Ectodermal cell (in vitro differentiated cells): Measurements from ENCODE around the gene ZKSCAN5. TPM values are rescaled to one million over a fixed set of nuclear protein-coding genes. Genes with fewer than 3 reads are reported as not detected.

Experiments
- H3K27ac ChIP-seq: 2 replicates; pipeline ENCODE4 v1.7.0; 2013; ENCODE audit warnings: mild to moderate bottlenecking, low read depth, low read length; ENCODE audit not compliant: insufficient read depth, poor library complexity, severe bottlenecking
- H3K27me3 ChIP-seq: 2 replicates; pipeline ENCODE4 v1.7.0; 2013; ENCODE audit warnings: mild to moderate bottlenecking, low read length; ENCODE audit not compliant: insufficient read depth, control insufficient read depth, poor library complexity, severe bottlenecking
- H3K36me3 ChIP-seq: one replicate; pipeline ENCODE4 v1.7.0; 2013; ENCODE audit warnings: low read length; ENCODE audit not compliant: control insufficient read depth, insufficient read depth
- H3K4me1 ChIP-seq: one replicate; pipeline ENCODE4 v1.7.0; 2013; ENCODE audit warnings: low read length; ENCODE audit not compliant: control insufficient read depth, insufficient read depth
- H3K4me3 ChIP-seq: 2 replicates; pipeline ENCODE4 v1.7.0; 2013; ENCODE audit warnings: low read depth, low read length, control low read depth; ENCODE audit not compliant: insufficient read depth
- H3K9me3 ChIP-seq: 2 replicates; pipeline ENCODE4 v1.7.0; 2013; ENCODE audit warnings: mild to moderate bottlenecking, low read length, moderate library complexity; ENCODE audit not compliant: control insufficient read depth
- WGBS, 2 experiments: methylation state at CpG; one replicate each; pipeline ENCODE4 v1.1.7; 2013; ENCODE audit warnings: missing lambda C conversion rate in 2 of 2; 5-methylcytosine and 5-hydroxymethylcytosine counted together
- polyA plus RNA-seq, 4 experiments: library from polyadenylated mRNA; stranded (reverse); fragments of 50-300 nt; gene quantifications; one replicate each; pipeline ENCODE4 v1.2.3, GENCODE V29; 2013

The ZKSCAN5 gene
- 18.8 TPM for polyA plus RNA-seq (2013, experiment 1 of 4)
- polyA plus RNA-seq (2013, experiment 2 of 4) = 21.0 TPM
- polyA plus RNA-seq (2013, experiment 3 of 4) = 16.4 TPM
- polyA plus RNA-seq (2013, experiment 4 of 4) = 18.2 TPM

GRCh38 chr7:99504603-99505323 lies at the start of gene ZKSCAN5:
ZKSCAN5 (plus strand) TSS chr7:99504662; CDS start chr7:99506045, 1,383 bp downstream.
- Histone ChIP-seq H3K27me3 (no peaks in the 10 kb centered on the region), H3K4me3 (peak within 1 kb of the TSS; percentile 58), H3K9me3 (no peaks in the 10 kb centered on the region), H3K4me1 (peaks cover 3% of the 10 kb centered on the region), H3K27ac (peak within 1 kb of the TSS; percentile 45), H3K36me3 (no peaks in the 10 kb centered on the region)
- WGBS, 2 experiments = 0% methylated on average over 53 of the region's 53 CpGs

- no peaks in the 10 kb centered on the region for H3K4me1 ChIP-seq
- H3K36me3 ChIP-seq = peaks cover 71% of the 10 kb centered on the region
- H3K4me3 ChIP-seq = no peak overlapping the region
- no peaks in the 10 kb centered on the region for H3K27me3 ChIP-seq
- H3K27ac ChIP-seq = no peak overlapping the region
- H3K9me3 ChIP-seq = no peaks in the 10 kb centered on the region
- 92% methylated on average over 9 of the region's 9 CpGs for WGBS, 2 experiments
Observed at GRCh38 chr7:99455874-99456273, 48.6 kb upstream of the ZKSCAN5 start.

GRCh38 chr7:99456288-99456687 lies 48.2 kb upstream of the ZKSCAN5 start:
- no peak overlapping the region for H3K27ac ChIP-seq

GRCh38 chr7:99457050-99457649 lies 47.3 kb upstream of the ZKSCAN5 start:
- no peaks in the 10 kb centered on the region for H3K27me3 ChIP-seq
- WGBS, 2 experiments = 95 to 98% methylated on average over 6 of the region's 6 CpGs
- H3K36me3 ChIP-seq = peaks cover 63% of the 10 kb centered on the region
- no peak overlapping the region for H3K27ac ChIP-seq
- no peaks in the 10 kb centered on the region for H3K4me1 ChIP-seq
- H3K9me3 ChIP-seq = no peaks in the 10 kb centered on the region
- no peak overlapping the region for H3K4me3 ChIP-seq

More at GRCh38 chr7:99456288-99456687, 48.2 kb upstream of the ZKSCAN5 start:
- Histone ChIP-seq H3K4me3 (no peak overlapping the region), H3K9me3 (no peaks in the 10 kb centered on the region), H3K4me1 (no peaks in the 10 kb centered on the region), H3K36me3 (peaks cover 68% of the 10 kb centered on the region), H3K27me3 (no peaks in the 10 kb centered on the region)
- 93 to 94% methylated on average over 12 to 13 of the region's 13 CpGs for WGBS, 2 experiments

- Histone ChIP-seq H3K36me3 (peaks cover 57% of the 10 kb centered on the region), H3K4me1 (no peaks in the 10 kb centered on the region), H3K4me3 (no peak overlapping the region), H3K9me3 (no peaks in the 10 kb centered on the region), H3K27ac (no peak overlapping the region), H3K27me3 (no peaks in the 10 kb centered on the region)
- WGBS, 2 experiments = 94 to 95% methylated on average over 26 of the region's 26 CpGs
Observed at GRCh38 chr7:99457650-99458493, 46.6 kb upstream of the ZKSCAN5 start.

DNA sequence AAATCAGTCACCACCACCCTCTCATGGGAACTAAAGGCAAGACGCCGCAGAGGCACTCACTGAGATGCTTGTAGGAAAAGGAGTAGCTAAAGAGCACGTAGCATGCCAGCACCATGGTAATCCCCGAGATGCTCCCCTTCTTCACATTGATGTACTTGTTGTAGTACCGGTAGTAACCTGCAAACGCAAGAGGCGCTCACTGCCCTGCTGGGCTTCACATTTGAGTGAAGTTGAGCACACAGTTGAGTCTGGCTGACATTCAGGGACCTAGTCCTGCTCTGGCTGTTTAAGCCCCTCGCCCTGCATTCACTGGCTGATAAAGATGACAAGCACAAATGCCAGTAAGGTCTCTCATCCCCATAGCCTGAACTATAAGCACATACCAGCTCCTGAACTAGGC lies 45.4 kb upstream of the ZKSCAN5 start:
- Histone ChIP-seq H3K27me3 (no peaks in the 10 kb centered on the region), H3K27ac (no peak overlapping the region), H3K36me3 (peaks cover 53% of the 10 kb centered on the region), H3K4me3 (no peak overlapping the region), H3K9me3 (no peaks in the 10 kb centered on the region), H3K4me1 (no peaks in the 10 kb centered on the region)
- WGBS, 2 experiments = 92 to 94% methylated on average over 8 of the region's 8 CpGs

DNA sequence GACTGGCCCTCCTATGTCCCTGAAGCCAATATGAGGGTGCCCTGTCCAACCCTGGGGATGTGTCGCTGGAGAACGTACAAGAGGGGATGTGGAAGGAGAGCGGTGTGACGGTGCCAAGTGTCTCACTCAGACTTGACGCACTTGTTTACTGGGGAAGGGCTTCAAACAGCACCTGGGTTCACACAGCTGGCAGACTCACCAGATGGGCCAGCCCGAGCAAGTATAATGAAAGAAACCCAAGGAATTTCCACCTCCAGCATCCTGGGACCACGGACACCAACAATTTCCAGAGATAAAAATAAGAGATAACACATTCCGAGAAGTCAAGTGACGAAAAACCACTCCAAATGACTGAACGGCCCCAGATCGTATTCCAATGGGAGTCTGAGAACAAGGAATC lies 43.8 kb upstream of the ZKSCAN5 start:
- 97% methylated on average over 11 of the region's 11 CpGs for WGBS, 2 experiments

GRCh38 chr7:99461221-99461620 lies 43.2 kb upstream of the ZKSCAN5 start:
- H3K27me3 ChIP-seq = no peaks in the 10 kb centered on the region
- no peak overlapping the region for H3K4me3 ChIP-seq
- H3K4me1 ChIP-seq = no peaks in the 10 kb centered on the region
- no peaks in the 10 kb centered on the region for H3K9me3 ChIP-seq
- no peak overlapping the region for H3K27ac ChIP-seq
- peaks cover 36% of the 10 kb centered on the region for H3K36me3 ChIP-seq
- 89 to 95% methylated on average over 2 of the region's 2 CpGs for WGBS, 2 experiments

More for the DNA sequence above, 43.8 kb upstream of the ZKSCAN5 start:
- no peaks in the 10 kb centered on the region for H3K9me3 ChIP-seq
- H3K36me3 ChIP-seq = peaks cover 42% of the 10 kb centered on the region
- no peaks in the 10 kb centered on the region for H3K27me3 ChIP-seq
- no peaks in the 10 kb centered on the region for H3K4me1 ChIP-seq
- H3K27ac ChIP-seq = no peak overlapping the region
- H3K4me3 ChIP-seq = no peak overlapping the region

- Histone ChIP-seq H3K9me3 (no peaks in the 10 kb centered on the region), H3K27ac (peak overlapping the region; percentile 51), H3K4me1 (no peaks in the 10 kb centered on the region), H3K4me3 (peak overlapping the region; percentile 73), H3K27me3 (peaks cover 9% of the 10 kb centered on the region), H3K36me3 (peaks cover 9% of the 10 kb centered on the region)
- 17 to 20% methylated on average over 9 of the region's 9 CpGs for WGBS, 2 experiments
Observed at GRCh38 chr7:99465421-99465768, 39.1 kb upstream of the ZKSCAN5 start.
